DMS114 treated with DMSO at 0.1 percent for 48 hours (cell line): ENCODE measurements around the gene SRGAP1.
"Not testable (repeated sequence)": the region's sequence is repeated elsewhere in the genome, so short reads cannot be mapped to it uniquely, and the experiment has no call there.

Source experiments
- DNase-seq: peaks from one replicate; lab custom pipeline; 2025; ENCODE audit not compliant: unreplicated experiment; lab: John Stamatoyannopoulos, UW

The SRGAP1 gene

DNA sequence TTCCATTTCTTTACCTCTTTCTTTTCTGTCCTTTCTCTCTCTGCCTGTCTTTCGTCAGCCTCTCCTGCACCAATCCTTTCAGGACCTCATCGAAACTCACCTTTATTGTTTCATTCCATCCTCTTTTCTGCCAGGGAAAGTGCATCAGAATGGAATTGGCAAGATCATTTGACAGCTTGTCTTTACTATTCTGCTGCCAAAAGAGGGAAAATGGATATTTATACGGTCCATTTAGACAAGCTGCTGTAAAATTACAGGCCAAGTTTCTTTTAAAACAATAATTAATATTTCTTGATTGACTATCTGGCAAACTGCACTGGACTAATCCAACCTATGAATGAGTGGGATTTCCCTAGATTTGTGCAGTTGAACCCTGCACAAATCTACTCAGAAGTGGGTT is 7.6 kb upstream of the SRGAP1 start:
- DNase-seq = no peak

DNA sequence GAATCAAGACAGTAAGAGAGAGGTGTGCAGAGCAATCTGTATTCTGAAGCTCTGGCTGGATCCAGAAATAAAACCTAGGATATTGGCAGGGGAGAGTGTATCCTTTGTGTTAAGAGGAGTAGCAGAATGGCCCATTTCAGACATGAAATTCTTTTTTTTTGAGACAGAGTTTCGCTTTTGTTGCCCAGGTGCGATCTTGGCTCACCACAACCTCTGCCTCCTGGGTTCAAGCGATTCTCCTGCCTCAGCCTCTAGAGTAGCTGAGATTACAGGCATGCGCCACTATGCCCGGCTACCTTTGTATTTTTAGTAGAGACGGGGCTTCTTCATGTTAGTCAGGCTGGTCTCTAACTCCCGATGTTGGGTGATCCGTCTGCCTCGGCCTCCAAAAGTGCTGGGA is 6.1 kb upstream of the SRGAP1 start:
- no peak for DNase-seq

DNA sequence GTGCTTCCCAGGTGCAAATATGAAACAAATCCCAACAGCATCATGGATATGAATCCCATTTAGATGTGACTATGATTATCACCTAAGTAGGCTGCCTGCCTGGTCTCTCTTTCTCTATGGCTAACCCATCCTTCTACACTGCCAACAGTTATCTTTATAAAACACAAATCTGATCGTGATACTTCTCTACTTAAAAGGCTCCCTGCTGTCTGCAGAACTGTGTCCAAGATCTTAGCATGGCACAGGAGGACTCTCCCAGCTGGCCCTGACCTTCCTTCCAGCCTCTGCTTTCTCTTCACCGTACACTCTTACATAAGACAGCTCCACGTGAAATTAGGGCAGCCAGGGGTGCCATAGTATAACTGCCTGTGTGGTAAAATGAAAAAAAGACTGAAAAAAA is 3.5 kb upstream of the SRGAP1 start:
- DNase-seq = no peak

DNA sequence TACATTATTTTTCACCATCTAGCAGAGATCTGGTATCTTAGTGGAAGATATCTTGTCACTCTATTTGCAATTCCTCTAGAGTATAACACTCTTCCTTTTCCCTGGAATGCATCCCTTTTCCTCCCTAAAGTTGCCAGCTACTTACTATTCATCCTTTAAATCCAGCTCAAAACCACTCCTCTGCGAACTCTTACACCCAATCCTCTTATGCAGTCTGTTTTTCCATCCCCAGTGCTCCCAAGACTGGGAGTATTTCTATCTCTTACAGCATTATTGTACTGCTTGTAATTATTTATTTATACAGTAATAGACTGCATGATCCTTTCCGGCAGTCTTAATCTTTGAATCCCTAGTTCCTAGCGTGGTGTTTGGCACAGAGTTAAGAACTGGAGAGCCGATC is 2.9 kb upstream of the SRGAP1 start:
- DNase-seq = no peak

DNA sequence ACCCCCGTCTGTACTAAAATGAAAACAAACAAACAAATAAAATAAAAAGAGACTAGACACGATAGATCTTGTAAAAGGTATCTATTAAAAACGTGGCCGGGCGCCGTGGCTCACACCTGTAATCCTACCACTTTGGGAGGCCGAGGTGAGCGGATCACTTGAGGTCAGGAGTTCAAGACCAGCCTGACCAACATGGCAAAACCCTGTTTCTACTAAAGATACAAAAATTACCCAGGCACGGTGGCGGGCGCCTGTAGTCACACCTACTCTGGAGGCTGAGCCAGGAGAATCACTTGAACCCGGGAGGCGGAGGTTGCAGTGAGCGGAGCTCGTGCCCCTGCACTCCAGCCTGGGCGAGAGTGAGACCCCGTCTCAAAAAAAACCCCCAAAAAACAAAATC is 1.8 kb upstream of the SRGAP1 start:
- DNase-seq = not testable (repeated sequence)

DNA sequence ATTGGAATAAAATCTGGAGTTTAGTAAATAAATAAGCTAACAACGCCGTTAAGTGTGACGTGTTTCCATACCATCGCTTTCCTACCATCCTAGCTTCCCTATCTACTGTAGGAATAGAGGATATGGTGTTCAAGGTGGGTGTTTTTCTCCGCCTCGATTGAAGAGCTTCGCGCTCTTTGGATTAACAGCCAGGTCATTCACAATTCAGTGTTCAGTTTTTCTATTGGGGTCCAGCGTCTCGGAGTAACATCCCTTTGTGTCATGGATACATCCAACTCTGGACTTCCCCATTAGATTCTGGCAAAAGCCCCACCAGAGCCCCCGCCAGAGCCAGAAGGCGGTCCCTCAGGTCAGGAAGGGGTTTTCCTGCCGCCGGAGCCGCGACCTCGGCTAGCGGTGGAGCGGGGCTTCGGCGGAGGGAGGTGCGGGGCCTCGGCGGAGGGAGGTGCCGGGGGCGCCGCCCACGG is 1.2 kb upstream of the SRGAP1 start:
- DNase-seq = peak; percentile 69

DNA sequence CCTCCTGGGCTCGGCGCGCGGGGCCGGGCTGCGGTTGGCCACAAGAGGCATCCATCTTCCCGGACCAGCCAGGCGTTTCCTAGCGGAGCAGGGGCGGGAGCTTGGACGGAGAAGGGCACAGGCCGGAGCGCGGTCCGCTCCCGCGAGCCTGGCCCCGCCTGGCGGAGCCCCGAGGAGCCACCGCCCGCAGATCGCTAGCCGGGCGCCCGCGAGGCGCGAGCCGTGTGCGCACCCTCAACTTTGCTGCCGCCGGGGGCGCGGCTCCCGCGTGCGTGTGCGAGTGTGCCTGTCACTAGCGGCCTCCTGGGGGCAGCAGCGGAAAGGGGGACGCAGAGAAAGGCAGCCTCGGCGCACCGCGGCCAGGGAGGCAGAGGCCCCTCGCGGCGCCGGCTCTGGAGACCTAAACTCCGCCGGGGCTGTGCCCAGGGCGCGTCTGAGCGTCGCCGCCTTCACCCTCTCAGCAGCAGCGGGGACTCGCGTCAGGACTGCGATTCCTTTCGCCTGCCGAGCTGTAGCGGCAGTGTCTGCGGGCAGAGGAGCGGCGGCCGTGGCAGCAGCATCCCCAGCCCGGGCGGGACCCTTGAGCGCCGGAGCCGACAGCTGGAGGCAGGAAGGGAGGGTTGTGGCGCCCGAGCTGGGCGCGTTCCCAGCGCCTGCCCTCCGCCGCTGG is 644 bp upstream of the SRGAP1 start:
- peak; percentile 89 for DNase-seq

DNA sequence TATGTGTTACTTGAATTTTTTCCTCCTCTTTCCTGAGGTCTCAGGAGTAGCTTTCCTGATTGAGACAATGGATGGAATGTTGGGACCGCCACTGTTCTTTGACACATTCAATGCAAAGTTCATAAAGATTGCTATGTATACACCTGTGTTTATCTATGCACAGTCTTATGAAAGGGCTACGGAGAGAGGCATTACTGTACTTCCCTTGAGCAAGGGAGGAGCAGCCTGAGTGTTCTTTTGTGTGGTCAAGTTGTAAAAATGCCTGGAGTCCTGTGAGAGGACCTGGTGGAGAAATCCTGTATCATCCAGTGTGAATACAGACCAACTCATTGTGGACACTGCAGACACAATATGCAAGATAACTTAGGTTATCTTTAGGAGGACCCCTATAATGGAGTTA is 1.2 kb downstream of the SRGAP1 start:
- no peak for DNase-seq

DNA sequence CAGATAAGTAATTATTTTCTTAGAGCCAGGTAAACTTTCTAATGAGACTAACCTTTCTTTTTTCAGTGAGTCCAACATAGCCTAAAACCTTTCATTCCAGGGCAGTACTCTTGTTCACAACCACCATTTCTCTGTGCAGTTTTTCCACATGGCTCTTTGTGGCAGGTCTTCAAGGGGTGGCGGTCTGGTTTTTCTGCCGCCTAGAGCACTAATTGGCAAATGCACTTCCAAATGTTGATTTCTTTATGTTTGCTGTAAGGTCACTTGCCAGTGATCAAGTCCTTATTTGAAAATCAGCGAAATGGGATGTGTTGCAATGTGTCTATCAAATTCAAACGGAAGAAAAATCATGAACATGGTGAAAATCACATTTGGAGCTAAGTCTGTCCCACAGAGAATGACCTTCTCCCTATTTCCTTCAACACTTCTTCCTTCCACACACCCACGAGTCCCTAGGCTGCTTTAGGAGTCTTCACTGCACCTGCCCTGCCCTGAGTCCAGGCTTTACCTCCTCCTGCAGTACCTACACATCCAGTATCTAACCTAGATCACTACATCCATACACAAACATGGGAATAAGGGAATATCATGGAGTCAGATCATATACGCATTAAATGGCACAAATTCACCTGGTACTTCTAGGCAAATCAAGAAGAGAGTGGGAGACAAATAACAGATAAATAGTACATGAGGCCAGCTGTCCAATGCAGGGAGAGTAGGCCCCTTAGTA is 1.9 kb downstream of the SRGAP1 start:
- DNase-seq = no peak

DNA sequence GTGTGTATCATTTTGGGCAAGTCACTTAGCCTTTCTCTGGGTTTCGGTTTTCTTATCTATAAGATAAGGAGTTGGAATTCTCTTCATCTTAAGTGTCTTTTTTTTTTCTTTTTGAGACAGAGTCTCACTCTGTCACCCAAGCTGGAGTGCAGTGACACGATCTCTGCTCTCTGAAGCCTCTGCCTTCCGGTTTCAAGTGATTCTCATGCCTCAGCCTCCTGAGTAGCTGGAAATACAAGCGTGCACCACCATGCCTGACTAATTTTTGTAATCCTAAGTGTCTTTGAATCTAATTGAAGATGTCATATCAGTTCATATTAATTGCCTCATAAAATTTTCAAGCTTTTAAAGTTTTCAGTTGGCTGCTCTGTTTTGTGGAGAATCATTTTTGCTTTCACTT is 4.0 kb downstream of the SRGAP1 start:
- DNase-seq = no peak

DNA sequence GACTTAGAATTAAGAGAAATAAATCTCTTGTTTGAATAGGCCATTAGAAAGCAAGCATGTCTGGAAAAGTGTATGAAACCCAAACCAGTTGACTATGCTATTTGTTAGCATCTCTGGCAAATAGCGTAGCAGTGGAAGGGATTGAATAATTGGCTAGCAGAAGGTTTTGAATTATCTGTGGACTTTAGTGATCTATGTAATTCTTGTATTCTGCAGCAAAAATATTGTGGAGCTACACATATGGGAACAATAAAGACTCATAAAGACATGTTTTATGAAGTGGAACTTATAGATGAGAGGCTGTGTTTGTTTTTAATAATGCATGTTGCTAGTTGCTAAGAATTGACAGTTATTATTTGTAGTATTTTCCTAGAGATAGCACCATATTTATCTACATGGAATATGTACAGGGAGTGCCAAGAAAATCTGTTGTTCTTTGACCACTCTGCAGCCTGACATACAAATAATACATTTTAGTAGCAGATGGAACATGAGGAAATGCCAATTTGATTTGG is 4.7 kb downstream of the SRGAP1 start:
- DNase-seq = no peak

DNA sequence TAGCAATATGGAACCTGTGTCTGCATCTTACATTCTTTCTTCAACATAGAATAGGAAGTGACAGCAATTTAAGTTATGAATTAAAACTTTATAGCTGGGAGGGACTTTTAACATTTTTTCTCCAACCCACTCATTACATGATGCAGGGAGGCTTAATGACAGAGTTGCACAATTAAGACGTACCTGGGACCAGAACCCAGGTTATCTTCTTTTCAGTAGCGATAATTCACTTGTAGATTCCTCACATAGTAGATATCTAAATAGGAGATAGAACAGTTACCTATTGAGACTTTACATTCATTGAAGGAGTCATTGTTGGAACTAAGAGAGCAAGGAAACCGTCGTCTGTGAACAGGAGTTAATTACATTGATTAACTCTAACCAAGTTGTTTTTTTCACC is 5.1 kb downstream of the SRGAP1 start:
- no peak for DNase-seq

DNA sequence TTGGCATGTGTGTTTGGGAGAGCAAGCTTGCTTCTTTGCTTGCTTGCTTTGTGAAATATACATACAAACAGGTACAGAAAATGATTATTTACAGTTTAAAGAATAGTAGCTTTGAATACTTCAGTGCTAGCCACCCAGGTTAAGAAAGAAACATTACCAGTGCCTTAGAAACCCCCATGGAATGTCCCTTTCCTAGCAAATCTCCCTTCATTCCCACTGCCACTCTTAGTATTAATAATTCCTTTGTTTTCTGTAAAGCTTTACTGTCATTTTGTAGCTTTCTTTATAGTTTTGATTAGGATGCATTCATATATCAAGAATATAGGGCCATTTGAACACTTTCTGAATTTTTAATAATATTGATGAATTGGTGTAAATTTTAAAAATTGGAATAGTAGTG is 9.5 kb downstream of the SRGAP1 start:
- no peak for DNase-seq

DNA sequence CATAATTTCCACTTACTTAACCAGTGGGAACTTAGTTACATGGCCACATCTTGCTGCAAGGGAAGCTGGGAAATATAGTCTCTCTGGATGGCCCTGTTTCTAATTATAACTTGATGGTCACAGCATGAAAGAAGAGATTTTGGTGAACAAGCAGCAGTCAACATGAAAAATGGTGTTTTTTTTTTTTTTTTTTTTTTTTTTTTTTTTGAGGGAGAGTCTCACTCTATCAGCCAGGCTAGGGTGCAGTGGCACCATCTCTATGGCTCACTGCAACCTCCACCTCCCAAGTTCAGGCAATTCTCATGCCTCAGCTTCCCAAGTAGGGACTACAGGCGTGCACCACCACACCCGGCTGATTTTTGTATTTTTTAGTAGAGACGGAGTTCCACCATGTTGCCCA is 10.8 kb downstream of the SRGAP1 start:
- DNase-seq = no peak

DNA sequence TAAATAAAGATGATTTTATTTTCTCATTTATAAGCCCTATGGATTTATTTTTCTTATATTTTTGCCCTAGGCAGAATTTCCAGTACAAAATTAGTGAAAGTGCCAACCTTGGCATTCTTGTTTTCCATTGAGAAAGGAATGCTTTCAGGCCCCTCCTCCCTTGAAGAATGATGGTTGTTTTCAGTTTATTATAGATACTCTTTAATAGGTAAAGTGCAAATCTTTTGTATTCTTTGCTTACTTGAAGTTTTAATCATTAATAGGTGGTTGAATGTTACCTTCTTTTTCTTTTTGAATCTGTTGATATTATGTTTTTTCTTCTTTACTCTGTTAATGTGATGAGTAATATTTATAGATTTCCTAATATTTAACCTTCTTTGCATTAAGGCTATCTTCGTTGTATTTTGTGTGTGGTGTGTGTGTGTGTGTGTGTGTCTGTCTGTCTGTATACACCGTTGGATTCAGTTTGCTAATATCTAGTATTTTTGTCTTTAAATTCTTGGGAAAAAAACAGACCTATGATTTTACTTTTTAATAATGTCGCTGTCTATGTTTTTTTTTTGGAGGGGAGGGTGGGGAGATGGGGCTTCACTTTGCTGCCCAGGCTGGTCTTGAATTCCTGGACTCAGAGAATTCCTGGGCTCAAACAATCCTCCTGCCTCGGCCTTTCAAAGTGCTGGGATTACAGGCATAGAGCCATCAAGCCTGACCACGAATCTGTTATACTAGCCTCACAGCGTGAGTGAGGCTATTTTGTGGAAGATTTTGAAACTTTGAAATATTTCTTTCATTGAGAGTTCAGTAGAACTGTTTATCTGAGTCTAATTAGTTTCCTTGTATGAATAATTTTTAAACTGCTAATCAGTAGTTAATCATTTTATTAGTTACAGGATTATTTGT is 13.5 kb downstream of the SRGAP1 start:
- DNase-seq = no peak

DNA sequence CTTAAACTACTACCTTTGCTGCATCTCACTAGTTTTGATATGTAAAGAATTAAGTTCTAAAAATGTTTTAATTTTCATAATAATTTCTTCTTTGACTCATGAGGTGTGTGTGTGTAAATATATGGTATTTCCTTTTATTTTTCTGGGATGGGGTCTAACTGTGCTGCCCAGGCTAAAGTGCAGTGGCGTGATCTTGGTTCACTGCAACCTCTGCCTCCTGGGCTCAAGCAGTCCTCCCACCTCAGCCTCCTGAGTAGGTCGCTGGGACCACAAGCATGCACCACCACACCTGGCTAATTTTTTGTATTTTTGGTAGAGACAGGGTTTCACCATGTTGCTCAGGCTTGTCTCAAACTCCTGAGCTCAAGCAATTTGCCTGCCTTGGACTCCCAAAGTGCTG is 15.4 kb downstream of the SRGAP1 start:
- not testable (repeated sequence) for DNase-seq

DNA sequence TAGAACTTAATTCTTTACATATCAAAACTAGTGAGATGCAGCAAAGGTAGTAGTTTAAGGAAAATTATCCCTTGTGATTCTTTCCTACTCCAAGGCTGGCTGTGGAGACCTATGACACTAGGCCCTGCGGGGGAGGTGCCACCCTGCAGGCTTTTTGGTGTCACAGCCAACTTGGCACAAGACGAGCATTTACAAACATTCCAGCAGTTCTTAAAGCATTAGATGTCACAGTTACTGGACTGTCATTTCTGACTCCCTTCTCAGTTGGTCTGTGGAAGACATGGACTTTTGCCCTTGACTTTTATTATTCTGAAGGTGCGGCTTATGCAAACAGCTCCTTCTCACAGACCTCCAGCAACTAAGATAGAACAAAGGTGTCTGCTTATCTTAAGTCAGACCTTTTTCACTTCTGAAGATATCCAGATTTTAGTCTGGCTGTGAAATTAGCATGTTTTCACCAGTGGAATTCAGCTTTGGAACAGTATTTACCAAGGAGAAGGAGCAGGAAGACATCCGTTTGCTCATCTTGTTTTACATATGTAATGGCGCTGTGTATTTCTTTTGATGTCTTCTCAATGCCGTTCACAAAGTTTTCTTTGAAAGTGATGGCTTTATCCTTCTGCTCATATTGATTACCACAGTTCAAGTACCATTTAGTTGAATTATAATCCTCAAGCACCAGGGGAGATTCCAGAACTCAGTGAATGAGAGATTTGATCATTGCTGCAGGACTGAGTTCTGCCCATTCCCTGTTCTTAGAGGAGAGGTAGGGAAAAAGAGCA is 17.9 kb downstream of the SRGAP1 start:
- DNase-seq = no peak

DNA sequence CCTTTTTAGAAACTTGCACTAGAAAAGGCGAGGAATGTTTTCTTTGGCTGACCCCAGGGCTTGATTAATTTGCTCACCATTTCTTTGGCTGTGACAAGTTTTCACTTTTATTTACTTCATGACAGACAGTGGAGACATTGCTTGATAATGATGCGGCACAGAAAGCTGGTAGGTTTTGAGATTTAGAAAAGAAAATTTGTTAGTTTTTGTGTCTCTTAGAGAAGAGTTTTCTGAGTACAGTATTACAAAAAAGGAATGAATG is 18.4 kb downstream of the SRGAP1 start:
- DNase-seq = no peak

DNA sequence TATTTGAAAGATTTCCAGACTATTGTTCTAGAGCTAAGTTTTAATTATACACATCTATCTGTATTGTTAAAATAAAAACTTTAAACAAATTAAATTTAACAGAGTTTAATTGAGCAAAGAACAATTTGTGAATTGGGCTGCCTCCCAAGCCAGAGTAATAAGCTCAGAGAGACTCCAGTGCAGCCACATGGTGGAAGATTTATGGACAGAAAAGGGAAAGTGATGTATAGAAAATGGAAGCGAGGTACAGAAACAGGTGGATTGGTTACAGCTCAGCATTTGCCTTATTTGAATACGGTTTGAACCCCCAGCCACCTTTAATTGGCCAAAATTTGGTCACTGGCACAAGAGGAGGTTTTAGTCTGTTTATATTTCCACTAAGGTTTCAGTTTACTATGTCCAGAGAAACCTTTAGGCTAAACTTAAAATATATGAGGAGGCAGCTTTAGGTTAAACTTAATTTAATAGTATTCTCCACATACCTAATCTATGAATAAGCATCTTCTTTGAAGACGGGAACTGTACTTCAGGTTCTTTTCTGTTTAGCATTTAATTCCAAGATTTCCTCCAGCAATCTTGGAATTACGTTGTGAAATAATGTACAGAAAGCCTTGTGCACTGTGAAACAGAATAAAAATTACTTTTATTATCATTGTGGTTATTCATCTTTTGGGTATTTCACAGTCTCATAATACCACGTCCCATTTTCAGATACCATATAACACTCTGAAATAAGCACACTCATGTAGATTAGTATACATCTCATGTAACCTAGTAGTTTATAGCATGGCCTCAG is 19.4 kb downstream of the SRGAP1 start:
- no peak for DNase-seq

DNA sequence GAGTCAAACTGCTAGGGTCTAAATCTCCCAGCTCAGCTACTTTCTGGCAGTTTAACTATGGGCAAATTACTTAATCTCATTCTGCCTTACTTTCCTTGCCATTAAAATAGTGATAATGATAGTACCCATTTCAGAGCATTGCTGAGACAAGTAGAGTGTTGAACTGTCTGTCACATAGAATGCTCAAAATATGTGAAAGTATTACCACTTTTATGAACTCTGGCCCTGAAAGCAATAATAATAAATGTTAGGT is 19.9 kb downstream of the SRGAP1 start:
- DNase-seq = no peak

DNA sequence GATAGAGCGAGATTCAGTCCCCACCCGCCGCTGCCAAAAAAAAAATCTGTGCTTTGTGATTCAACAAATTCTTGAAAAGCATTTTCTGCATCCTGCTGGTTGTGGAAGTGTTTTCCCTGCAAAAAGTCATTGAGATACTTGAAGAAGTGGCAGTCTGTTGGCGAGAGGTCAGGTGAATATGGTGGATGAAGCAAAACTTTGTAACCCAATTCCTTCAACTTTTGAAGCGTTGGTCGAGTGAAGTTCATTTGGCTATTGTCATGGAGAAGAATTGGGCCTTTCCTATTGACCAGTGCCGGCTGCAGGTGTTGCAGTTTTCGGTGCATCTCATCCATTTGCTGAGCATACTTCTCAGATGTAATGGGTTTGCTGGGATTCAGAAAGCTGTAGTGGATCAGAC is 20.9 kb downstream of the SRGAP1 start:
- DNase-seq = no peak
